H1 (cell line): ENCODE measurements around the gene TMIGD3. TPM values are rescaled to one million over a fixed set of nuclear protein-coding genes. Genes with fewer than 3 reads are reported as not detected.

Experiments used
- CTCF ChIA-PET: fragments of 300-600 bp; sonication (Branson Sonifier 250); formaldehyde crosslinking; loops from one replicate; lab custom pipeline; 2021; ENCODE audit not compliant: partially characterized antibody; lab: Charles Lee
- POLR2A ChIA-PET: fragments of 300-600 bp; sonication (Branson Sonifier 250); formaldehyde crosslinking; loops from one replicate; lab custom pipeline; 2021; ENCODE audit warnings: inconsistent platforms; ENCODE audit not compliant: partially characterized antibody; lab: Charles Lee
- DNase-seq, 2 experiments: peaks; one replicate each; pipeline versions ENCODE4 v3.0.0 to v3.0.0-alpha.2; 2010 to 2022; ENCODE audit warnings: low spot score in 2 of 2, low read depth in 1 of 2, mixed read lengths in 1 of 2
- FAIRE-seq: peaks from 2 replicates; lab custom pipeline; 2011; peaks lifted over from hg19 to GRCh38; lab: Jason Lieb, UNC
- H2AFZ ChIP-seq: 2 replicates; pipeline ENCODE4 v1.8.1; 2012; ENCODE audit warnings: low read length, inconsistent platforms
- H2AK5ac ChIP-seq: 2 replicates; pipeline ENCODE4 v1.6.1; 2013; ENCODE audit warnings: low read depth, low read length
- H2BK120ac ChIP-seq: replicated peaks from 2 replicates; pipeline ENCODE3; 2013; ENCODE audit warnings: low read depth, low read length, inconsistent platforms
- H2BK12ac ChIP-seq: 2 replicates; pipeline ENCODE4 v1.6.1; 2013; ENCODE audit warnings: low read depth, low read length
- H2BK15ac ChIP-seq: 2 replicates; pipeline ENCODE4 v1.6.1; 2013; ENCODE audit warnings: low read length
- H2BK20ac ChIP-seq: 2 replicates; pipeline ENCODE4 v1.6.1; 2013; ENCODE audit warnings: low read length
- H2BK5ac ChIP-seq: 2 replicates; pipeline ENCODE4 v1.6.1; 2013; ENCODE audit warnings: low read depth, low read length
- H3K14ac ChIP-seq: 2 replicates; pipeline ENCODE4 v1.6.1; 2013; ENCODE audit warnings: inconsistent platforms; ENCODE audit not compliant: insufficient read length
- H3K18ac ChIP-seq: 2 replicates; pipeline ENCODE4 v1.6.1; 2013; ENCODE audit warnings: low read length; ENCODE audit errors: extremely low read depth
- H3K23ac ChIP-seq: 2 replicates; pipeline ENCODE4 v1.6.1; 2013; ENCODE audit warnings: inconsistent platforms; ENCODE audit not compliant: insufficient read length
- H3K23me2 ChIP-seq: 2 replicates; pipeline ENCODE4 v1.6.1; 2013; ENCODE audit warnings: low read depth, low read length
- H3K27ac ChIP-seq: 2 replicates; pipeline ENCODE4 v1.6.1; 2011; ENCODE audit warnings: low read depth, low read length, inconsistent platforms
- H3K27me3 ChIP-seq, 4 experiments: replicated peaks in 1 of 4; 1 replicate in 1 of 4; 2 replicates in 3 of 4; pipeline versions ENCODE4 v1.6.1 to v1.8.1; 2011 to 2013; ENCODE audit warnings: low read length in 3 of 4, mild to moderate bottlenecking in 3 of 4, inconsistent platforms in 2 of 4, mixed read lengths in 2 of 4, moderate library complexity in 1 of 4; ENCODE audit not compliant: control insufficient read depth in 3 of 4, insufficient read depth in 3 of 4; ENCODE audit errors: extremely low read depth in 1 of 4
- H3K36me3 ChIP-seq, 4 experiments: 2 replicates each; pipeline versions ENCODE4 v1.6.1 to v1.8.1; 2011 to 2013; ENCODE audit warnings: mild to moderate bottlenecking in 4 of 4, low read length in 3 of 4, moderate library complexity in 2 of 4, control low read depth in 1 of 4, inconsistent platforms in 1 of 4; ENCODE audit not compliant: insufficient read depth in 4 of 4, control insufficient read depth in 2 of 4
- H3K4ac ChIP-seq: replicated peaks from 2 replicates; pipeline ENCODE3; 2013; ENCODE audit warnings: low read length, low read depth, mixed read lengths, inconsistent platforms; ENCODE audit not compliant: insufficient read length
- H3K4me1 ChIP-seq, 4 experiments: replicated peaks in 1 of 4; 1 replicate in 1 of 4; 2 replicates in 3 of 4; pipeline versions ENCODE4 v1.6.1 to v1.8.1; 2011 to 2013; ENCODE audit warnings: low read length in 3 of 4, inconsistent platforms in 2 of 4, mixed read lengths in 1 of 4; ENCODE audit not compliant: insufficient read depth in 4 of 4, control insufficient read depth in 3 of 4
- H3K4me2 ChIP-seq, 2 experiments: 2 replicates each; pipeline versions ENCODE4 v1.6.1 to v1.8.1; 2011 to 2013; ENCODE audit warnings: low read depth in 2 of 2, low read length in 2 of 2, control low read depth in 1 of 2, inconsistent platforms in 1 of 2, mild to moderate bottlenecking in 1 of 2; ENCODE audit not compliant: insufficient read depth in 1 of 2
- H3K4me3 ChIP-seq, 4 experiments: fragments of 200-600, 300-600 bp in 1 of 4; sonication (generic), shearing (Covaris generic), sonication (Bioruptor Twin) in 1 of 4; 2 replicates each; pipeline versions ENCODE4 v1.5.1 to v1.8.1; 2011 to 2016; ENCODE audit warnings: low read length in 4 of 4, low read depth in 3 of 4, control low read depth in 2 of 4, inconsistent platforms in 2 of 4, mild to moderate bottlenecking in 2 of 4, mixed read lengths in 1 of 4, moderate library complexity in 1 of 4; ENCODE audit not compliant: insufficient read depth in 2 of 4; ENCODE audit errors: extremely low read depth in 1 of 4
- H3K56ac ChIP-seq: replicated peaks from 2 replicates; pipeline ENCODE3; 2013; ENCODE audit warnings: low read depth, mild to moderate bottlenecking, mixed read lengths, low read length, inconsistent platforms; ENCODE audit not compliant: insufficient read length
- H3K79me1 ChIP-seq: 2 replicates; pipeline ENCODE4 v1.6.1; 2013; ENCODE audit warnings: low read depth, low read length, control low read depth
- H3K79me2 ChIP-seq, 2 experiments: 2 replicates each; pipeline versions ENCODE4 v1.6.1 to v1.8.1; 2012 to 2013; ENCODE audit warnings: low read length in 2 of 2, mild to moderate bottlenecking in 2 of 2, inconsistent platforms in 1 of 2; ENCODE audit not compliant: insufficient read depth in 2 of 2, control insufficient read depth in 1 of 2
- H3K9ac ChIP-seq, 4 experiments: replicated peaks in 1 of 4; 1 replicate in 1 of 4; 2 replicates in 3 of 4; pipeline versions ENCODE4 v1.6.1 to v1.8.1; 2011 to 2013; ENCODE audit warnings: low read depth in 3 of 4, low read length in 3 of 4, control low read depth in 2 of 4, mild to moderate bottlenecking in 2 of 4, moderate library complexity in 2 of 4, inconsistent platforms in 1 of 4; ENCODE audit errors: extremely low read depth in 1 of 4
- H3K9me3 ChIP-seq, 2 experiments: 2 replicates each; pipeline versions ENCODE4 v1.6.1 to v1.8.1; 2012 to 2013; ENCODE audit warnings: mild to moderate bottlenecking in 2 of 2, moderate library complexity in 2 of 2, control low read depth in 1 of 2, inconsistent platforms in 1 of 2, low read depth in 1 of 2, low read length in 1 of 2, mixed read lengths in 1 of 2; ENCODE audit not compliant: insufficient read depth in 2 of 2
- H4K20me1 ChIP-seq, 2 experiments: replicated peaks in 1 of 2; 2 replicates each; pipeline versions ENCODE3 to v1.8.1; 2011 to 2013; ENCODE audit warnings: inconsistent platforms in 2 of 2, low read length in 2 of 2, mild to moderate bottlenecking in 1 of 2; ENCODE audit not compliant: insufficient read depth in 2 of 2, control insufficient read depth in 1 of 2
- H4K5ac ChIP-seq: 2 replicates; pipeline ENCODE4 v1.6.1; 2013; ENCODE audit warnings: low read length, low read depth, mixed read lengths, inconsistent platforms; ENCODE audit not compliant: insufficient read length
- H4K8ac ChIP-seq: 2 replicates; pipeline ENCODE4 v1.8.0; 2013; ENCODE audit warnings: mild to moderate bottlenecking, moderate library complexity, low read length, inconsistent platforms; ENCODE audit not compliant: insufficient read depth; ENCODE audit errors: extremely low read depth
- H4K91ac ChIP-seq: replicated peaks from 2 replicates; pipeline ENCODE3; 2013; ENCODE audit warnings: low read length, mixed read lengths, inconsistent platforms; ENCODE audit not compliant: insufficient read length
- ASH2L ChIP-seq: fragments of 200-600, 300-600 bp; sonication (generic); IDR thresholded peaks from one replicate; pipeline ENCODE4 v1.7.1; 2017; ENCODE audit warnings: low read length
- ATF2 ChIP-seq: IDR thresholded peaks from 2 replicates; pipeline ENCODE4 v1.6.1; 2012; ENCODE audit warnings: low read length, inconsistent platforms
- CBX5 ChIP-seq: fragments of 300-800, 300-1000 bp; sonication (generic); IDR thresholded peaks from 2 replicates; pipeline ENCODE4 v1.7.1; 2016; ENCODE audit warnings: antibody characterized with exemption, low read length, low read depth
- CREB1 ChIP-seq: IDR thresholded peaks from 2 replicates; pipeline ENCODE4 v1.6.1; 2012; ENCODE audit warnings: inconsistent platforms
- FOSL1 ChIP-seq: IDR thresholded peaks from 2 replicates; pipeline ENCODE4 v1.6.1; 2011; ENCODE audit warnings: mild to moderate bottlenecking, low read depth, low read length, moderate library complexity; ENCODE audit not compliant: insufficient read depth
- JUN ChIP-seq: IDR thresholded peaks from 2 replicates; pipeline ENCODE4 v1.6.1; 2011; ENCODE audit warnings: low read depth, mild to moderate bottlenecking, improper control_type of control experiment, low read length
- NANOG ChIP-seq: IDR thresholded peaks from 2 replicates; pipeline ENCODE4 v1.6.1; 2011; ENCODE audit warnings: low read length, low read depth, mild to moderate bottlenecking, inconsistent platforms; ENCODE audit not compliant: insufficient read depth, poor library complexity, severe bottlenecking
- SIN3A ChIP-seq, 2 experiments: IDR thresholded peaks in 1 of 2; conservative IDR thresholded peaks in 1 of 2; 2 replicates each; pipeline ENCODE4 v1.6.1; 2011 to 2012; ENCODE audit warnings: low read length in 2 of 2, improper control_type of control experiment in 1 of 2, low read depth in 1 of 2, mild to moderate bottlenecking in 1 of 2
- TAF7 ChIP-seq: optimal IDR thresholded peaks from 2 replicates; pipeline ENCODE3; 2011; ENCODE audit warnings: low read depth, mild to moderate bottlenecking, inconsistent platforms, low read length, moderate library complexity, borderline replicate concordance
- YY1 ChIP-seq: IDR thresholded peaks from 2 replicates; pipeline ENCODE4 v1.6.1; 2011; ENCODE audit warnings: low read depth, mild to moderate bottlenecking, low read length
- WGBS, 2 experiments: shearing (Covaris generic) in 1 of 2; methylation state at CpG; one replicate each; pipeline versions ENCODE4 v1.1.6 to v1.1.7; 2013 to 2015; ENCODE audit warnings: low lambda C conversion rate in 2 of 2, mixed read lengths in 2 of 2, inconsistent platforms in 1 of 2, low coverage in 1 of 2, missing lambda C conversion rate in 1 of 2; ENCODE audit not compliant: insufficient replicate concordance in 2 of 2, insufficient coverage in 1 of 2, insufficient read length in 1 of 2; ENCODE audit errors: extremely low coverage in 1 of 2, missing lambda C conversion rate in 1 of 2; 5-methylcytosine and 5-hydroxymethylcytosine counted together
- polyA plus RNA-seq, 7 experiments: library from polyadenylated mRNA; depleted of rRNA in 3 of 7; stranded (reverse) in 5 of 7; unstranded in 2 of 7; fragments of >200 nt in 5 of 7; fragments of 200-250 nt in 2 of 7; gene quantifications; 1 replicate in 5 of 7; 2 replicates in 1 of 7; 4 replicates in 1 of 7; pipeline versions ENCODE4 v1.2.1 to v1.2.3, GENCODE V29; 2011 to 2013; ENCODE audit warnings: missing spikeins in 2 of 7, mixed read lengths in 2 of 7
- total RNA-seq: library from RNA; stranded (reverse); fragmentation: NEBNext Ultra II Directional; extraction: Animal tissue kit (Norgen Biotek cat#: 25700); gene quantifications from 2 replicates; pipeline ENCODE4 v1.2.1, GENCODE V29; 2021

Gene TMIGD3
- total and polyA plus RNA-seq, 2 of the 8 experiments (the other 6 are each of a cell fraction or from before 2014, with no cell fraction given) = not detected

DNA sequence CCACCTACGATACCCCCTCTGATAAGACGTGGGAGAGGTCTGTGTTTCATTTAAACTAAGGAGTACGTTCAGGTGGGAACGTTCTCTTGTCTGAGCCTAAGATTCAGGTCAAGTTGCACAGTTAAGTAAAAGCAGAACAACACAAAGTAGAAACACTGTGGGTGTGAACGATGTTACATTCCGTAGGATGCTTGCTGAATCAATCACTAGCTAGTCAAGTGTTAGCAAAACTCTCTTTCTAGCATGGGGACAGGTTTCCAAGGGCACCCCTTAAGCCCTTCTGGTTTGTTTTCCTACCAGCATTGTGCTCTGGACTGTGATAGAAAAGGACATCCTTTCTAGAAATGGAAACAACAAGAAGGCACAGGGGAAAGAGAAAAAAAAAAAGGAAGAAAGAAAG is 16.3 kb downstream of the TMIGD3 start:
- Histone ChIP-seq H3K4me1 (no peaks in the 10 kb centered on the region), H2BK20ac (no peak overlapping the region), H2AK5ac (no peak overlapping the region), H2BK5ac (no peak overlapping the region), H4K8ac (no peak overlapping the region), H3K9ac (no peak overlapping the region), H3K4me2 (no peak overlapping the region), H3K79me2 (no peaks in the 10 kb centered on the region), H4K91ac (no peak overlapping the region), H2AFZ (no peak overlapping the region), H3K18ac (no peak overlapping the region), H3K79me1 (no peaks in the 10 kb centered on the region), H3K9me3 (no peaks in the 10 kb centered on the region), H3K27ac (no peak overlapping the region), H3K23ac (no peak overlapping the region), H3K4ac (no peak overlapping the region), H3K36me3 (no peaks in the 10 kb centered on the region), H4K20me1 (no peaks in the 10 kb centered on the region), H2BK15ac (no peak overlapping the region), H2BK12ac (no peak overlapping the region), H3K56ac (no peak overlapping the region), H3K27me3 (no peaks in the 10 kb centered on the region), H2BK120ac (no peak overlapping the region), H3K14ac (no peak overlapping the region), H3K4me3 (no peak overlapping the region), H4K5ac (no peak overlapping the region), H3K23me2 (no peaks in the 10 kb centered on the region)
- DNase-seq = no peak
- no peak for FAIRE-seq
- WGBS, 2 experiments = 84% methylated on average over 6 of the region's 6 CpGs; no CpG with 5 or more reads in 1 of the 2 experiments
- POLR2A ChIA-PET = interaction anchor here (0.7 kb wide), 1 partner anchor 228 kb away, joined by 3 read pairs; no protein-coding TSS in a partner anchor
- CTCF ChIA-PET = no interaction called here
- TF ChIP-seq JUN (no peak), FOSL1 (no peak), YY1 (no peak), SIN3A (conservative IDR thresholded peaks at IDR 0.05 in 1 of 2, IDR thresholded peaks at IDR 0.05 in 1 of 2; ENCODE audit: low read depth in 1 of 2, low read length in 2 of 2) (no peak), ATF2 (no peak), CBX5 (no peak), TAF7 (no peak), NANOG (no peak), CREB1 (no peak), ASH2L (no peak)
